Kidney (tissue), 14 donors: ENCODE measurements around the gene KHNYN. TPM values are rescaled to one million over a fixed set of nuclear protein-coding genes. Genes with fewer than 3 reads are reported as not detected.

Experiments used
- DNase-seq, 5 donors: peaks; one replicate each; pipeline ENCODE4 v3.0.0-alpha.2; 2013 to 2020
- FAIRE-seq: peaks from 2 replicates; lab custom pipeline; 2012; peaks lifted over from hg19 to GRCh38; lab: Jason Lieb, UNC
- H3K27ac ChIP-seq, 2 donors: one replicate each; pipeline ENCODE4 v1.7.0; 2013; ENCODE audit warnings: low read depth in 2 of 2, low read length in 2 of 2, inconsistent platforms in 1 of 2
- H3K27me3 ChIP-seq: one replicate; pipeline ENCODE4 v1.7.1; 2013; ENCODE audit warnings: low read length, inconsistent platforms; ENCODE audit not compliant: control insufficient read depth, insufficient read depth
- H3K36me3 ChIP-seq, 3 donors: one replicate each; pipeline versions ENCODE4 v1.7.0 to v1.7.1; 2013; ENCODE audit warnings: low read length in 3 of 3, control low read depth in 1 of 3, inconsistent platforms in 1 of 3; ENCODE audit not compliant: insufficient read depth in 3 of 3, control insufficient read depth in 2 of 3
- H3K4me1 ChIP-seq, 3 donors: one replicate each; pipeline versions ENCODE4 v1.7.0 to v1.7.1; 2013; ENCODE audit warnings: low read length in 3 of 3, inconsistent platforms in 1 of 3, low read depth in 1 of 3; ENCODE audit not compliant: control insufficient read depth in 2 of 3, insufficient read depth in 2 of 3
- H3K4me3 ChIP-seq, 3 donors: one replicate each; pipeline versions ENCODE4 v1.7.0 to v1.8.1; 2013; ENCODE audit warnings: low read length in 3 of 3, control low read depth in 1 of 3, inconsistent platforms in 1 of 3
- H3K9ac ChIP-seq, 3 donors: one replicate each; pipeline versions ENCODE4 v1.7.0 to v1.7.1; 2013; ENCODE audit warnings: low read length in 3 of 3, control low read depth in 1 of 3, inconsistent platforms in 1 of 3
- H3K9me3 ChIP-seq, 3 donors: one replicate each; pipeline versions ENCODE4 v1.7.0 to v1.7.1; 2013; ENCODE audit warnings: low read length in 3 of 3, control low read depth in 1 of 3, inconsistent platforms in 1 of 3; ENCODE audit not compliant: control insufficient read depth in 2 of 3, insufficient read depth in 1 of 3
- intact Hi-C: fragments of 100-400 bp; cut with DNase I; formaldehyde crosslinking; loops from one replicate; pipeline ENCODE4 v1.11.1; 2022
- polyA plus RNA-seq: library from polyadenylated mRNA; stranded (reverse); fragments of 350-450 nt; fragmentation: Illumina TruSeq; extraction: RNeasy Lipid Tissue Mini Kit (QIAGEN cat#74804); gene quantifications from one replicate; pipeline ENCODE4 v1.2.3, GENCODE V29; 2014; ENCODE audit warnings: low read depth, low replicate concordance; ENCODE audit not compliant: insufficient read depth
- total RNA-seq: library from RNA; stranded (reverse); fragmentation: NEBNext Ultra II Directional; extraction: Animal tissue kit (Norgen Biotek cat#: 25700); gene quantifications from one replicate; pipeline ENCODE4 v1.2.1, GENCODE V29; 2021
- TF ChIP-seq, protein P1 (sequence below): IDR thresholded peaks from 3 replicates; pipeline ENCODE4 v1.5.1; 2012; ENCODE audit warnings: mild to moderate bottlenecking, moderate library complexity, borderline replicate concordance; ENCODE audit not compliant: insufficient read depth; ENCODE audit errors: extremely low read depth
- donor health status: control.
- donor health status: control.
- donor health status: control.
- donor health status: control.
- donor health status: control.
- donor health status: DM: yes; HTN: yes; CAD: no.
- donor health status: Normal renal cell carcinoma (clear cell type).

KHNYN gene
- total and polyA plus RNA-seq, 2 donors from 2014 or later: 9.7 to 53.9 TPM

DNA sequence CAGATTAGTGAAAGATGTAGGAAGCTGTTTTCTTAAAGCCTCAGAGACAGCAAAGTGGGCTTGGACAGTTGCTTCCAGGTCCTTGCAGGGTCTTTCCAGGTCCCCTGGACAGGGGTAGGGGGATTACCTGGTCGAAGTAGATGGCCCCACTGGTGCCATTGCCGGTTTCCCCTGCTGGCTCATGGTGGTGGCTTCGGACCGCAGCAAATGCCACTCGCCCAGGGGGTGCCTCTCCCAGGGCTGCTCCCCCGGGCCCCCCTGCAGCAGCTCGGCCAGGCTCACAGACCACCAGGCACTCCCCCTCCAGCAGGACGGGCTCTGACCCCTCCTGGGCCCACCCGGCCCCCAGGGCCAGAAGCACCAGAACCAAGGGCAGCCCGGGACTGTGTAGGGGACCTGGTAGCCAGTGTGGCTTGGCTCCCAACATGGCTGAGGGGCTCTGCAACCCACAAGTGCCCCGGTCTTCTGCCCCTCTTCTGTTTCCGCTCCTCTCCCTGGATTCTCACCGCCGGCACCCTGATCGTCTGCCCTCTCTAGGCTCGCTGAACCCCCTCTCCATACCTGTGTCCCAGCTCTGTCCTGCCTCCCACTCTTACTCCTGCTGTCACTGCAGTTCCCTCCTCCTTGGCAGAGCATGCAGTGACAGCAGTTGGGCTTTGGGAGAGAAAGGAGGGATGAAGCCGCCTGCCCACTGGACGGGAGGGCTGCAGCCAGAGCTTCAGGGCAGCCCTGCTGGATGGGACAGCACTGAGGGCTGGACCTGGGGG lies 943 bp upstream of the KHNYN start:
- Histone ChIP-seq H3K27me3 (no peaks in the 10 kb centered on the region), H3K4me3 (peak overlapping the region in 1 of 3 donors; percentile 98), H3K9me3 (no peaks in the 10 kb centered on the region), H3K36me3 (peaks cover 3 to 13% (median 13%) of the 10 kb centered on the region in 3 donors), H3K27ac (peak overlapping the region in 1 of 2 donors; percentile 98), H3K9ac (peak overlapping the region in 2 of 3 donors; percentile 66 to 87), H3K4me1 (peaks cover 0 to 30% (median 15%) of the 10 kb centered on the region in 3 donors)
- TF ChIP-seq, protein P1, sequence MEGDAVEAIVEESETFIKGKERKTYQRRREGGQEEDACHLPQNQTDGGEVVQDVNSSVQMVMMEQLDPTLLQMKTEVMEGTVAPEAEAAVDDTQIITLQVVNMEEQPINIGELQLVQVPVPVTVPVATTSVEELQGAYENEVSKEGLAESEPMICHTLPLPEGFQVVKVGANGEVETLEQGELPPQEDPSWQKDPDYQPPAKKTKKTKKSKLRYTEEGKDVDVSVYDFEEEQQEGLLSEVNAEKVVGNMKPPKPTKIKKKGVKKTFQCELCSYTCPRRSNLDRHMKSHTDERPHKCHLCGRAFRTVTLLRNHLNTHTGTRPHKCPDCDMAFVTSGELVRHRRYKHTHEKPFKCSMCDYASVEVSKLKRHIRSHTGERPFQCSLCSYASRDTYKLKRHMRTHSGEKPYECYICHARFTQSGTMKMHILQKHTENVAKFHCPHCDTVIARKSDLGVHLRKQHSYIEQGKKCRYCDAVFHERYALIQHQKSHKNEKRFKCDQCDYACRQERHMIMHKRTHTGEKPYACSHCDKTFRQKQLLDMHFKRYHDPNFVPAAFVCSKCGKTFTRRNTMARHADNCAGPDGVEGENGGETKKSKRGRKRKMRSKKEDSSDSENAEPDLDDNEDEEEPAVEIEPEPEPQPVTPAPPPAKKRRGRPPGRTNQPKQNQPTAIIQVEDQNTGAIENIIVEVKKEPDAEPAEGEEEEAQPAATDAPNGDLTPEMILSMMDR: no peak
- FAIRE-seq (no peak), DNase-seq (peak in 2 of 5 donors; percentile 53 to 64)
- intact Hi-C loops: loop anchor here (10.0 kb wide), 1 partner anchor 54 kb away; no protein-coding TSS in a partner anchor

GRCh38 chr14:24430143-24430681 lies 458 bp downstream of the KHNYN start:
- FAIRE-seq: no peak
- H3K27ac ChIP-seq: peak overlapping the region; percentile 96 to 98
- TF ChIP-seq, protein P1: no peak
- intact Hi-C loops: no loop called here
- H3K4me3 ChIP-seq: peak overlapping the region; percentile 81 to 98 (median 96)
- peak; percentile 83 to 93 (median 91) for DNase-seq
- peaks cover 3 to 17% (median 13%) of the 10 kb centered on the region in 3 donors for H3K36me3 ChIP-seq
- H3K4me1 ChIP-seq: peaks cover 0 to 30% (median 15%) of the 10 kb centered on the region in 3 donors
- H3K9me3 ChIP-seq: no peaks in the 10 kb centered on the region
- peak overlapping the region; percentile 74 to 98 (median 94) for H3K9ac ChIP-seq
- H3K27me3 ChIP-seq: no peaks in the 10 kb centered on the region

- peak overlapping the region; percentile 74 to 98 (median 94) for H3K9ac ChIP-seq
- H3K4me3 ChIP-seq: peak overlapping the region; percentile 81 to 98 (median 96)
- peaks cover 3 to 17% (median 13%) of the 10 kb centered on the region in 3 donors for H3K36me3 ChIP-seq
- no peaks in the 10 kb centered on the region for H3K9me3 ChIP-seq
- FAIRE-seq: no peak
- TF ChIP-seq, protein P1: no peak
- DNase-seq: peak in 3 of 5 donors; percentile 60 to 78 (median 62)
- intact Hi-C loops: no loop called here
- H3K27ac ChIP-seq: peak overlapping the region; percentile 96 to 98
- peaks cover 0 to 28% (median 15%) of the 10 kb centered on the region in 3 donors for H3K4me1 ChIP-seq
- H3K27me3 ChIP-seq: no peaks in the 10 kb centered on the region
Measured at GRCh38 chr14:24430682-24431568, 1.2 kb downstream of the KHNYN start.
